GM12801 (cell line): Measurements from ENCODE around the gene SNF8.

Source experiments
- CTCF ChIP-seq: IDR thresholded peaks from one replicate; pipeline ENCODE4 v1.5.1; 2011; ENCODE audit warnings: control low read depth; ENCODE audit not compliant: insufficient read length; ENCODE audit errors: extremely low read depth

Gene SNF8

GRCh38 chr17:48908853-48909394 is 35.7 kb downstream of the SNF8 start:
- no peak for TF ChIP-seq CTCF

- TF ChIP-seq CTCF: no peak
These were observed 36.4 kb downstream of the SNF8 start, which contains the start of gene UBE2Z for GRCh38 chr17:48908047-48908843. UBE2Z (plus strand) TSS chr17:48908407; CDS start chr17:48908504, 97 bp downstream.

GRCh38 chr17:48907713-48908046 is 37.0 kb downstream of the SNF8 start:
- TF ChIP-seq CTCF: no peak

DNA sequence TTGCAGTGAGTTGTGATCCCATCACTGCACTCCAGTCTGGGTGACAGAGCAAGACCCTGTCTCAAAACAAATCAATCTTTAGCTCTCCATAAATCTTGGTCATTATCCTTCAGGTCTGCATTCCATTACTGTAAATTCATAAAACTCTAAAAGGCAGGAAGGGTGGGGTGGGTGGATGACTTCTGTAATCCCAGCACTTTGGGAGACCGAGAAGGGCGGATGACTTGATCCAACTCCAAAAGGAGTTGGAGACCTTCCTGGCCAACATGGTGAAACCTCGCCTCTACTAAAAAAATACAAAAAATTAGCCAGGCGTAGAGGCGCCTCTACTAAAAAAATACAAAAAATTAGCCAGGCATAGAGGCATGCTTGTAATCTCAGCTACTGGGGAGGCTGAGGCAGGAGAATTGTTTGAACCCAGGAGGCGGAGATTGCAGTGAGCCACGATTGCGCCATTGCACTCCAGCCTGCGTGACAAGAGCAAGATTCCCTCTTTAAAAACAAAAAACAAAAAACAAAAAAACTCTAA is 38.6 kb downstream of the SNF8 start:
- TF ChIP-seq CTCF: no peak

DNA sequence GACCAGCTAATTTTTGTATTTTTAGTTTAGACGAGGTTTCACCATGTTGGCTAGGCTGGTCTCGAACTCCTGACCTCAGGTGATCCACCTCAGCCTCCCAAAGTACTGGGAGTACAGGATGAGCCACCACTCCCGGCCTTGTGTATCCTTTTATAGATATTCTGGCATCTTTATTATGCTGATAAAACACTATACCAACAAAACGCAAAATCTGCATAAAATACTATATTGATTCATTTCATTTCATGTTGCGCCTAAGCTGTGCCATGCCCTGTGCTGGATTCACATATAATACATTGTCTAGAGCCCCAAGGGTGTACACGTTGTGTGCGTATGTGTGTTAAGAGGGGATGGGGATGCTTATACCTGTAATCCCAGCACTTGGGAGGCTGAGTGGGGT is 40.2 kb downstream of the SNF8 start:
- no peak for TF ChIP-seq CTCF

DNA sequence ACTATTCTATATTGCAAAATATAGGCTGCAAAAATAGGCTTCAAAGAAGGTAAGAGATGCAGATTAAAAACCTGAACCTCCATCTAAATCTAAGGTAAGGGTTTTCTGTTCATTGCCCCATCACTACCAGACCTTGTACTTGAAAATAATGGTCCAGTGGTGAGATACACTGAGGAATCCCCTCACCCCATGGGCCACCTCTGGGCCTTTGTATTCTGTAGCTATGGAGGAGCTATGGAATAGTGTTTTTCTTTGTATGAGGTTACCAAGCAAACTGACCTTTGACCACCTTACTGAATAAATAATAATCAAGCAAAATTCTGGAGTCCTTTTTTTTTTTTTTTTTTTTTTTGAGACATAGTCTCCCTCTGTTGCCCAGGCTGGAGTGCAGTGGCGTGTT is 41.2 kb downstream of the SNF8 start:
- no peak for TF ChIP-seq CTCF

DNA sequence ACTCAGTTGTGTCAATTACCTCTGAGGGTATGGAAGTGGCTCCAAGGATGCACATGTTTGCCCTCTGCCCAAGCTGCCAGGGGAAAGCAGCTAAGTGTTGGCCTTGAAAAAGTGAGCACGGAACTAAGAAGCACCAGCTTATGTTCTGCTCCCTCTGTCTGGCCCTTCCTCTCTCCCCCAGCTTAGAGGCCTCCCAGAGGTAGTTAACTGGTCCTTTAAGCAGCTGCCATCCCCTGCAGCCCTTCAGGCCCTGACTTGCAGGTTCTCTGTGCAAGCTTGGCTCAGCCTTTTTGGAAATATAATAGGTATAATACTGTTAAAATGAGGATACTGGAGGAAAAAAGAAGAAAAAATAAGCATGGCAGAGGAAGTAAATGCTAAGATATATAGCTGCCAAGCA is 43.4 kb downstream of the SNF8 start:
- no peak for TF ChIP-seq CTCF
